Measurements from ENCODE around the gene MOB3C.

MOB3C gene

GRCh38 chr1:46606255-46606965, 10.2 kb downstream of the MOB3C start:
- Histone ChIP-seq H3K9me3 (ENCODE audit: control insufficient read depth, insufficient read depth, low read length) (no peaks in the 10 kb centered on the region), H3K36me3 (ENCODE audit: insufficient read depth, low read length) (no peaks in the 10 kb centered on the region), H3K4me1 (ENCODE audit: insufficient read depth, low read length) (peaks cover 4% of the 10 kb centered on the region), H3K9ac (ENCODE audit: low read depth, low read length) (no peak overlapping the region)

GRCh38 chr1:46605232-46605631, 11.4 kb downstream of the MOB3C start:
- Histone ChIP-seq H3K9me3 (ENCODE audit: control insufficient read depth, insufficient read depth, low read length) (no peaks in the 10 kb centered on the region), H3K9ac (ENCODE audit: low read depth, low read length) (no peak overlapping the region), H3K36me3 (ENCODE audit: insufficient read depth, low read length) (no peaks in the 10 kb centered on the region), H3K4me1 (ENCODE audit: insufficient read depth, low read length) (no peaks in the 10 kb centered on the region)

GRCh38 chr1:46603858-46604549, 12.6 kb downstream of the MOB3C start, which contains the start of gene MKNK1:
Gene MKNK1 (minus strand): TSS chr1:46604268. CDS start chr1:46583327, 20,941 bp downstream.
- H3K9ac ChIP-seq (ENCODE audit: low read depth, low read length): peak within 1 kb of the TSS; percentile 74
- no peaks in the 10 kb centered on the region for H3K9me3 ChIP-seq (ENCODE audit: control insufficient read depth, insufficient read depth, low read length)

GRCh38 chr1:46603481-46603857, 13.1 kb downstream of the MOB3C start:
- H3K9me3 ChIP-seq (ENCODE audit: control insufficient read depth, insufficient read depth, low read length): no peaks in the 10 kb centered on the region
- H3K36me3 ChIP-seq (ENCODE audit: insufficient read depth, low read length): no peaks in the 10 kb centered on the region
- peak overlapping the region; percentile 74 for H3K9ac ChIP-seq (ENCODE audit: low read depth, low read length)
- H3K4me1 ChIP-seq (ENCODE audit: insufficient read depth, low read length): no peaks in the 10 kb centered on the region

More at GRCh38 chr1:46603858-46604549, 12.6 kb downstream of the MOB3C start, which contains the start of gene MKNK1:
- Histone ChIP-seq H3K36me3 (ENCODE audit: insufficient read depth, low read length) (no peaks in the 10 kb centered on the region), H3K4me1 (ENCODE audit: insufficient read depth, low read length) (no peaks in the 10 kb centered on the region)

GRCh38 chr1:46601257-46602007, 15.2 kb downstream of the MOB3C start:
- Histone ChIP-seq H3K4me1 (ENCODE audit: insufficient read depth, low read length) (no peaks in the 10 kb centered on the region), H3K9me3 (ENCODE audit: control insufficient read depth, insufficient read depth, low read length) (no peaks in the 10 kb centered on the region), H3K9ac (ENCODE audit: low read depth, low read length) (no peak overlapping the region), H3K36me3 (ENCODE audit: insufficient read depth, low read length) (no peaks in the 10 kb centered on the region)

GRCh38 chr1:46599059-46599970, 17.3 kb downstream of the MOB3C start:
- no peaks in the 10 kb centered on the region for H3K36me3 ChIP-seq (ENCODE audit: insufficient read depth, low read length)
- no peak overlapping the region for H3K9ac ChIP-seq (ENCODE audit: low read depth, low read length)
- H3K4me1 ChIP-seq (ENCODE audit: insufficient read depth, low read length): no peaks in the 10 kb centered on the region
- H3K9me3 ChIP-seq (ENCODE audit: control insufficient read depth, insufficient read depth, low read length): no peaks in the 10 kb centered on the region

- Histone ChIP-seq H3K9ac (ENCODE audit: low read depth, low read length) (no peak overlapping the region), H3K36me3 (ENCODE audit: insufficient read depth, low read length) (no peaks in the 10 kb centered on the region; the same call in 1 of the 2 replicates), H3K9me3 (ENCODE audit: control insufficient read depth, insufficient read depth, low read length) (no peaks in the 10 kb centered on the region), H3K4me1 (ENCODE audit: insufficient read depth, low read length) (no peaks in the 10 kb centered on the region)
Measured at GRCh38 chr1:46596846-46597245, 19.8 kb downstream of the MOB3C start.

GRCh38 chr1:46596036-46596435, 20.6 kb downstream of the MOB3C start:
- no peak overlapping the region for H3K9ac ChIP-seq (ENCODE audit: low read depth, low read length)
- no peaks in the 10 kb centered on the region for H3K4me1 ChIP-seq (ENCODE audit: insufficient read depth, low read length)
- no peaks in the 10 kb centered on the region for H3K9me3 ChIP-seq (ENCODE audit: control insufficient read depth, insufficient read depth, low read length)
- peaks cover 7% of the 10 kb centered on the region; the same call in 1 of the 2 replicates for H3K36me3 ChIP-seq (ENCODE audit: insufficient read depth, low read length)

- Histone ChIP-seq H3K4me1 (ENCODE audit: insufficient read depth, low read length) (no peaks in the 10 kb centered on the region), H3K9me3 (ENCODE audit: control insufficient read depth, insufficient read depth, low read length) (no peaks in the 10 kb centered on the region), H3K36me3 (ENCODE audit: insufficient read depth, low read length) (peaks cover 7% of the 10 kb centered on the region; the same call in 1 of the 2 replicates), H3K9ac (ENCODE audit: low read depth, low read length) (no peak overlapping the region)
Measured at GRCh38 chr1:46595127-46595526, 21.5 kb downstream of the MOB3C start.

GRCh38 chr1:46594063-46594462, 22.5 kb downstream of the MOB3C start:
- no peaks in the 10 kb centered on the region for H3K4me1 ChIP-seq (ENCODE audit: insufficient read depth, low read length)
- H3K9ac ChIP-seq (ENCODE audit: low read depth, low read length): no peak overlapping the region
- no peaks in the 10 kb centered on the region for H3K9me3 ChIP-seq (ENCODE audit: control insufficient read depth, insufficient read depth, low read length)
- H3K36me3 ChIP-seq (ENCODE audit: insufficient read depth, low read length): peaks cover 7% of the 10 kb centered on the region; the same call in 1 of the 2 replicates

GRCh38 chr1:46592823-46593222, 23.8 kb downstream of the MOB3C start:
- no peak overlapping the region for H3K9ac ChIP-seq (ENCODE audit: low read depth, low read length)
- H3K4me1 ChIP-seq (ENCODE audit: insufficient read depth, low read length): no peaks in the 10 kb centered on the region

GRCh38 chr1:46589529-46589928, 27.1 kb downstream of the MOB3C start:
- Histone ChIP-seq H3K36me3 (ENCODE audit: insufficient read depth, low read length) (peaks cover 7% of the 10 kb centered on the region), H3K9ac (ENCODE audit: low read depth, low read length) (no peak overlapping the region), H3K9me3 (ENCODE audit: control insufficient read depth, insufficient read depth, low read length) (no peaks in the 10 kb centered on the region), H3K4me1 (ENCODE audit: insufficient read depth, low read length) (no peaks in the 10 kb centered on the region)

More at GRCh38 chr1:46592823-46593222, 23.8 kb downstream of the MOB3C start:
- Histone ChIP-seq H3K9me3 (ENCODE audit: control insufficient read depth, insufficient read depth, low read length) (no peaks in the 10 kb centered on the region), H3K36me3 (ENCODE audit: insufficient read depth, low read length) (peaks cover 7% of the 10 kb centered on the region; the same call in 1 of the 2 replicates)

- Histone ChIP-seq H3K4me1 (ENCODE audit: insufficient read depth, low read length) (no peaks in the 10 kb centered on the region), H3K9me3 (ENCODE audit: control insufficient read depth, insufficient read depth, low read length) (no peaks in the 10 kb centered on the region), H3K36me3 (ENCODE audit: insufficient read depth, low read length) (peaks cover 7% of the 10 kb centered on the region), H3K9ac (ENCODE audit: low read depth, low read length) (no peak overlapping the region)
Measured at GRCh38 chr1:46587069-46587468, 29.5 kb downstream of the MOB3C start.

All from ES-I3 (cell line).